IPS-18c (cell line): ENCODE data around the gene CA10.

Experiments
- H3K4me3 ChIP-seq: 2 replicates; pipeline ENCODE4 v1.7.0; 2013; ENCODE audit warnings: low read depth, mild to moderate bottlenecking, low read length, moderate library complexity; ENCODE audit not compliant: insufficient read depth
- H3K9me3 ChIP-seq: one replicate; pipeline ENCODE4 v1.6.1; 2013; ENCODE audit warnings: mild to moderate bottlenecking, low read length, moderate library complexity; ENCODE audit not compliant: control insufficient read depth, insufficient read depth

CA10 gene

GRCh38 chr17:51935477-51935876, 223.0 kb downstream of the CA10 start:
- Histone ChIP-seq H3K4me3 (no peak overlapping the region), H3K9me3 (no peaks in the 10 kb centered on the region)

- no peaks in the 10 kb centered on the region for H3K9me3 ChIP-seq
- H3K4me3 ChIP-seq: no peak overlapping the region
These were observed 224.9 kb downstream of the CA10 start for GRCh38 chr17:51933647-51934046.

GRCh38 chr17:51926448-51926847, 232.1 kb downstream of the CA10 start:
- Histone ChIP-seq H3K4me3 (no peak overlapping the region), H3K9me3 (no peaks in the 10 kb centered on the region)

GRCh38 chr17:51921500-51921899, 237.0 kb downstream of the CA10 start:
- Histone ChIP-seq H3K9me3 (no peaks in the 10 kb centered on the region), H3K4me3 (no peak overlapping the region)

- no peak overlapping the region for H3K4me3 ChIP-seq
- H3K9me3 ChIP-seq: no peaks in the 10 kb centered on the region
These were observed 243.9 kb downstream of the CA10 start for GRCh38 chr17:51914577-51914976.

GRCh38 chr17:51913491-51914205, 244.9 kb downstream of the CA10 start:
- Histone ChIP-seq H3K4me3 (no peak overlapping the region), H3K9me3 (no peaks in the 10 kb centered on the region)

GRCh38 chr17:51912939-51913338, 245.6 kb downstream of the CA10 start:
- no peak overlapping the region for H3K4me3 ChIP-seq
- H3K9me3 ChIP-seq: no peaks in the 10 kb centered on the region

- H3K4me3 ChIP-seq: no peak overlapping the region
- no peaks in the 10 kb centered on the region for H3K9me3 ChIP-seq
These were observed 247.3 kb downstream of the CA10 start for GRCh38 chr17:51911237-51911636.

GRCh38 chr17:51909971-51910370, 248.5 kb downstream of the CA10 start:
- no peaks in the 10 kb centered on the region for H3K9me3 ChIP-seq
- no peak overlapping the region for H3K4me3 ChIP-seq

- H3K4me3 ChIP-seq: no peak overlapping the region
- no peaks in the 10 kb centered on the region for H3K9me3 ChIP-seq
These were observed 249.5 kb downstream of the CA10 start for GRCh38 chr17:51908841-51909537.

- Histone ChIP-seq H3K9me3 (no peaks in the 10 kb centered on the region), H3K4me3 (no peak overlapping the region)
These were observed 251.5 kb downstream of the CA10 start for GRCh38 chr17:51907041-51907440.

GRCh38 chr17:51904379-51904778, 254.1 kb downstream of the CA10 start:
- Histone ChIP-seq H3K9me3 (no peaks in the 10 kb centered on the region), H3K4me3 (no peak overlapping the region)

GRCh38 chr17:51901242-51901641, 257.3 kb downstream of the CA10 start:
- Histone ChIP-seq H3K4me3 (no peak overlapping the region), H3K9me3 (no peaks in the 10 kb centered on the region)

- H3K9me3 ChIP-seq: no peaks in the 10 kb centered on the region
- no peak overlapping the region for H3K4me3 ChIP-seq
These were observed 266.6 kb downstream of the CA10 start for GRCh38 chr17:51891936-51892335.

GRCh38 chr17:51890710-51891109, 267.8 kb downstream of the CA10 start:
- Histone ChIP-seq H3K4me3 (no peak overlapping the region), H3K9me3 (no peaks in the 10 kb centered on the region)

- Histone ChIP-seq H3K9me3 (no peaks in the 10 kb centered on the region), H3K4me3 (no peak overlapping the region)
These were observed 269.7 kb downstream of the CA10 start for GRCh38 chr17:51888816-51889215.

GRCh38 chr17:51876986-51877385, 281.5 kb downstream of the CA10 start:
- H3K4me3 ChIP-seq: no peak overlapping the region
- H3K9me3 ChIP-seq: no peaks in the 10 kb centered on the region

GRCh38 chr17:51873302-51873701, 285.2 kb downstream of the CA10 start:
- Histone ChIP-seq H3K9me3 (no peaks in the 10 kb centered on the region), H3K4me3 (no peak overlapping the region)

- Histone ChIP-seq H3K9me3 (no peaks in the 10 kb centered on the region), H3K4me3 (no peak overlapping the region)
These were observed 289.1 kb downstream of the CA10 start for GRCh38 chr17:51869387-51869786.
